ENCODE results near the gene DYNLT4. TPM values are rescaled to one million over a fixed set of nuclear protein-coding genes. Genes with fewer than 3 reads are reported as not detected.

The DYNLT4 gene
- total RNA-seq, 4 donors from 2014 or later: 2.4 TPM; not detected in 3

- 96 to 100% methylated on average over 2 of the region's 2 CpGs for WGBS, 2 donors
- intact Hi-C loops (cut with DNase I; ENCODE audit: low total_unique reads): no loop called here
- TF ChIP-seq CTCF (IDR thresholded peaks at IDR 0.05): no peak
- no peak for DNase-seq (ENCODE audit: low spot score in 2 of 2)
- H3K4me3 ChIP-seq (ENCODE audit: low read depth, poor library complexity, severe bottlenecking): no peak overlapping the region
Observed at GRCh38 chr1:44757420-44757819, 49.7 kb downstream of the DYNLT4 start.

Other genes with a start within 250 kb of the DYNLT4 start
- gene TMEM53, start 132.9 kb downstream of the DYNLT4 start, total RNA-seq: 10 to 100 TPM in 2 of 4 donors, 1 to 10 TPM in 2; 5.2 to 23.4 (median 9.9) TPM
- 1 to 10 TPM in 1 of 4 donors, not detected in 3; 2.7 TPM for gene ARMH1, start 132.6 kb downstream of the DYNLT4 start, total RNA-seq
- gene RNU5D-1, start 76.2 kb downstream of the DYNLT4 start, total RNA-seq: not detected
- gene KIF2C, start 67.5 kb downstream of the DYNLT4 start, total RNA-seq: 1 to 10 TPM in 3 of 4 donors, under 1 TPM in 1; 0.76 to 4.5 (median 3.7) TPM
- 1,000 to 10,000 TPM; 2,628 to 4,866 (median 3,019) TPM for gene RPS8, start 31.8 kb downstream of the DYNLT4 start, total RNA-seq
- gene BEST4, start 19.2 kb downstream of the DYNLT4 start, total RNA-seq: under 1 TPM in 1 of 4 donors, not detected in 3; 0.23 TPM
- 10 to 100 TPM; 39.7 to 80.9 (median 44.9) TPM for gene PLK3, start 7.0 kb downstream of the DYNLT4 start, total RNA-seq
- gene BTBD19, start 1.2 kb upstream of the DYNLT4 start, total RNA-seq: 1 to 10 TPM; 1.0 to 4.0 (median 2.4) TPM
- gene PTCH2, start 35.9 kb upstream of the DYNLT4 start, total RNA-seq: 1 to 10 TPM in 2 of 4 donors, under 1 TPM in 2; 0.54 to 2.7 (median 1.2) TPM
- 10 to 100 TPM; 12.8 to 19.4 (median 16.1) TPM for gene EIF2B3, start 179.2 kb upstream of the DYNLT4 start, total RNA-seq
- gene HECTD3, start 204.0 kb upstream of the DYNLT4 start, total RNA-seq: 10 to 100 TPM; 40.3 to 97.5 (median 48.1) TPM
- gene UROD, start 204.9 kb upstream of the DYNLT4 start, total RNA-seq: 10 to 100 TPM; 26.6 to 59.0 (median 45.8) TPM